T-helper 2 cell (primary cell): ENCODE measurements around the gene OXSR1.
A peak's percentile ranks its signal among the peaks of the same experiment; 100 is the strongest.

Experiments
- DNase-seq, 5 experiments: peaks; one replicate each; pipeline versions ENCODE4 v3.0.0 to v3.0.0-alpha.2; 2012 to 2022
- total RNA-seq, 2 donors: gene quantifications; one replicate each; lab custom pipeline; 2026; lab: John Stamatoyannopoulos, UW

OXSR1 gene
- 90.9 to 111 reads per million in 2 donors for total RNA-seq

GRCh38 chr3:38164952-38165721 lies at the start of gene OXSR1:
TSS of gene OXSR1 (plus strand) at chr3:38165537. CDS start at chr3:38165877, 340 bp downstream.
- DNase-seq, result peak; percentile 86 to 100 (median 93)

- no peak for DNase-seq
Measured at GRCh38 chr3:38115645-38116427, 49.5 kb upstream of the OXSR1 start.

- DNase-seq, result no peak
Measured at GRCh38 chr3:38116471-38117162, 48.7 kb upstream of the OXSR1 start.

GRCh38 chr3:38117163-38117716 lies 48.1 kb upstream of the OXSR1 start:
- DNase-seq, result no peak

GRCh38 chr3:38117748-38118420 lies 47.5 kb upstream of the OXSR1 start:
- peak; percentile 33 to 83 (median 54) for DNase-seq

- DNase-seq, result no peak
Measured at GRCh38 chr3:38118421-38119247, 46.7 kb upstream of the OXSR1 start.

- DNase-seq, result no peak
Measured at GRCh38 chr3:38119248-38119544, 46.1 kb upstream of the OXSR1 start.

GRCh38 chr3:38119821-38120692 lies 45.3 kb upstream of the OXSR1 start:
- no peak for DNase-seq

GRCh38 chr3:38120693-38121450 lies 44.5 kb upstream of the OXSR1 start:
- DNase-seq, result no peak

- DNase-seq, result no peak
Measured at GRCh38 chr3:38121451-38121831, 43.9 kb upstream of the OXSR1 start.

GRCh38 chr3:38121832-38122461 lies 43.4 kb upstream of the OXSR1 start:
- DNase-seq, result no peak

GRCh38 chr3:38122712-38123290 lies 42.5 kb upstream of the OXSR1 start:
- no peak for DNase-seq

GRCh38 chr3:38124324-38125122 lies 40.8 kb upstream of the OXSR1 start:
- no peak for DNase-seq

- DNase-seq, result no peak
Measured at GRCh38 chr3:38125305-38126120, 39.8 kb upstream of the OXSR1 start.

GRCh38 chr3:38126121-38126892 lies 39.0 kb upstream of the OXSR1 start:
- no peak for DNase-seq

GRCh38 chr3:38127611-38128302 lies 37.6 kb upstream of the OXSR1 start:
- no peak for DNase-seq
